Nephron (organoid): ENCODE results near the gene SEMA5A.

ENCODE experiments used
- H3K27ac Mint-ChIP-seq, 3 experiments: 2 replicates each; pipeline ENCODE4 v1.8.0; 2020; ENCODE audit warnings: mixed read lengths in 3 of 3, mild to moderate bottlenecking in 2 of 3, moderate library complexity in 1 of 3
- H3K27me3 Mint-ChIP-seq: 2 replicates; pipeline ENCODE4 v1.8.0; 2021; ENCODE audit warnings: low read depth, mild to moderate bottlenecking, moderate library complexity, mixed read lengths
- H3K36me3 Mint-ChIP-seq: 2 replicates; pipeline ENCODE4 v1.8.0; 2020; ENCODE audit warnings: low read depth, mixed read lengths
- H3K4me1 Mint-ChIP-seq: 2 replicates; pipeline ENCODE4 v1.8.0; 2020; ENCODE audit warnings: mixed read lengths
- H3K4me3 Mint-ChIP-seq, 3 experiments: 2 replicates each; pipeline ENCODE4 v1.8.0; 2020; ENCODE audit warnings: mild to moderate bottlenecking in 3 of 3, mixed read lengths in 3 of 3, moderate library complexity in 2 of 3
- H3K9me3 Mint-ChIP-seq: 2 replicates; pipeline ENCODE4 v1.8.0; 2020; ENCODE audit warnings: mixed read lengths
- TF ChIP-seq, protein P1 (sequence below), 3 experiments: fragments of 200-600 bp; sonication (generic); IDR thresholded peaks; one replicate each; pipeline ENCODE4 v1.5.0; 2021; ENCODE audit warnings: antibody characterized with exemption in 3 of 3; ENCODE audit not compliant: unreplicated experiment in 3 of 3

Gene SEMA5A

DNA sequence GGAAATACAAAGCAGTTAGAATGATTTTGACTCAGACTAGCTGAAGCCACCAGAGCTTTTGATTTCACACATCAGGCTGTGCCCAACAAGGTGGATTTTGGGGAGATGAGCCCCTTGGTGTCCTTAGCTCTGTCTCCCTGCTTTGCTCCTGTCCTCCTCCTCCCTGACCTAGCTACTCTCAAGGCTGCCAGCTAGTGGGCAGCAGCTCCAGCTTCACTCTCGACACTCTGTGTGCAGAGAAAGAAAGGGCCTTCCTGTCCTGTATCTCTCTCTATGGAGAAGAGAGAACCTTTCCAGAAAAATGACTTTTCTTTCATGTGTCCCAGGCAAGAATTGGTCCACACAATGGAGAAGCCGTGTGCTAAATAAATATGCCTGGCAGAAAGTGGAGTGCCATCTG lies 446.2 kb downstream of the SEMA5A start:
- H3K27me3 Mint-ChIP-seq: no peaks in the 10 kb centered on the region
- peaks cover 4% of the 10 kb centered on the region for H3K4me1 Mint-ChIP-seq
- no peaks in the 10 kb centered on the region for H3K9me3 Mint-ChIP-seq
- no peak overlapping the region for H3K27ac Mint-ChIP-seq
- no peak overlapping the region for H3K4me3 Mint-ChIP-seq
- TF ChIP-seq, protein P1, sequence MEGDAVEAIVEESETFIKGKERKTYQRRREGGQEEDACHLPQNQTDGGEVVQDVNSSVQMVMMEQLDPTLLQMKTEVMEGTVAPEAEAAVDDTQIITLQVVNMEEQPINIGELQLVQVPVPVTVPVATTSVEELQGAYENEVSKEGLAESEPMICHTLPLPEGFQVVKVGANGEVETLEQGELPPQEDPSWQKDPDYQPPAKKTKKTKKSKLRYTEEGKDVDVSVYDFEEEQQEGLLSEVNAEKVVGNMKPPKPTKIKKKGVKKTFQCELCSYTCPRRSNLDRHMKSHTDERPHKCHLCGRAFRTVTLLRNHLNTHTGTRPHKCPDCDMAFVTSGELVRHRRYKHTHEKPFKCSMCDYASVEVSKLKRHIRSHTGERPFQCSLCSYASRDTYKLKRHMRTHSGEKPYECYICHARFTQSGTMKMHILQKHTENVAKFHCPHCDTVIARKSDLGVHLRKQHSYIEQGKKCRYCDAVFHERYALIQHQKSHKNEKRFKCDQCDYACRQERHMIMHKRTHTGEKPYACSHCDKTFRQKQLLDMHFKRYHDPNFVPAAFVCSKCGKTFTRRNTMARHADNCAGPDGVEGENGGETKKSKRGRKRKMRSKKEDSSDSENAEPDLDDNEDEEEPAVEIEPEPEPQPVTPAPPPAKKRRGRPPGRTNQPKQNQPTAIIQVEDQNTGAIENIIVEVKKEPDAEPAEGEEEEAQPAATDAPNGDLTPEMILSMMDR (IDR thresholded peaks at IDR 0.05; ENCODE audit: unreplicated experiment in 3 of 3): no peak
- no peaks in the 10 kb centered on the region for H3K36me3 Mint-ChIP-seq

DNA sequence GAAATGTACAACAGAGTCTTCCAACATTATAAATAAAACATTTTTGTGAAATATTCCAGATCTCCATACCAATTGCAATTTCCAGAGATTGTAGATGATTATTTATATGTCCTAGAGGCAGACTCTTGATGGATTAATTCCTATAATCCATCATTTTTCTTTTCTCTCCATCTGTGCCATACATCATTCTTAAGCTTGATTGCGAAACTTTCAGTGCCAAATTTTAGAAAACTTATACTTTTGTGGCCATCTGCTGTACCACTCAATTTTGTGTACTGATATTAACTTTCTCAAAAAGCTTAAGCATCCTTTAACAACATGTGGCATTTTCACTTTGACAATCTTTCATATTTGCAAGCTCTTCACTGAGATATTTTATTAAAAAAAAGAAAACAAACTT lies 446.9 kb downstream of the SEMA5A start:
- H3K4me3 Mint-ChIP-seq: no peak overlapping the region
- H3K9me3 Mint-ChIP-seq: no peaks in the 10 kb centered on the region
- peaks cover 8% of the 10 kb centered on the region for H3K4me1 Mint-ChIP-seq
- no peak overlapping the region for H3K27ac Mint-ChIP-seq
- no peaks in the 10 kb centered on the region for H3K27me3 Mint-ChIP-seq
- TF ChIP-seq, protein P1 (IDR thresholded peaks at IDR 0.05; ENCODE audit: unreplicated experiment in 3 of 3): no peak
- peaks cover under 1% of the 10 kb centered on the region for H3K36me3 Mint-ChIP-seq

DNA sequence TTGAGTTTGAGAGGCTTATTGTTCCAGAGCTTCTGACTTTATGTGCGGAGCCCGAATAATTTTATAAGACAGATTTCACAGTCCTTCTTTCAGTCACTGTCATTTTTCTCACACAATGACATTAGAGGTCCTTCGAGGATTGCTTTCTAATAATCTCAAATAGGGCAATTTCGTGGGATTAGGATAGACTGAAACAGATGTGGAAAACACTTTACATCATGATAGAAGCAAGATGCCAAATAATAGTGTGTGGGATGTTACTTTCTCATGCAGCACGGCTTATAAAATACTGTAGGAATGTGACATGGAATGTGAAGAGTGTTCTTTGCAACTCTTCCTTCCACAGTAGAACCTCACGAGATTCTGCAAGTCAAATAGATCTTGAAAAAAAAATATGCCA lies 451.3 kb downstream of the SEMA5A start:
- peak overlapping the region in 2 of 3 experiments; percentile 32 to 54 for H3K27ac Mint-ChIP-seq
- no peak overlapping the region for H3K4me3 Mint-ChIP-seq
- no peaks in the 10 kb centered on the region for H3K9me3 Mint-ChIP-seq

DNA sequence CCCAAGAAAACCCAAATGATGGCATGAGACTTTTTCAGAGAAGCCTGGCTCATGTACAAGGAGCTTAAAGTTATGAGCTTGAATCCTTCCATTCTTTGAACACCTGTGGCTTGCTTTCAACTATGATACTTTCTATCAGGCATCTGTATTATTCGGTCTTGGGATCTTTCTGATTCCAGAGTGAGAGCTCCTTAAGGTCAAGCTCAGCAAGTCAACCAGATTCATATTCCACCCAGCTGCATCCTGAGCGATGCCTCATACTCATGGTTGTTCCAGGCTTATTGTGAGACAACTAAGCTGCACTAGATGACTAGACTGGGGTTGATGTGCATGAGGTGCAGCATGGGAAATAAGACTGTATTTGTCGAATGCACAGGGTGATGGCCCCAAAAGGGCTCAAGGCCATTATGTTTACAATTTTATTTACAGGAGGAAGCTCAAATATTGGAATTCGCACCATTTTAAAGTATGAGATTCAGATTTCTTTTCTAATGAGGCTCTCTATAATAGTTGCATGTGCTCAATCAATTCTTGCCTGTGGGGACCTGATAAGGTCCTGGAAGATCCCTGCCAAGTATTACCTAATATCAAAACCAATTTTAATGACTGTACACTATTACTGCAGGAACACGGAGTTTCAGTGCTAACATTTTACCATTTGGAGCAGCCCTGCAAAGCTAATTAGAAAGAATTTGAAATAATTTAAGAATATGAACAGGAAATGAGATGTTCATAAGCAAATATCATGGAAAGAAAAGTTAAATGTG lies 453.8 kb downstream of the SEMA5A start:
- no peak overlapping the region for H3K27ac Mint-ChIP-seq
- peaks cover 12% of the 10 kb centered on the region for H3K4me1 Mint-ChIP-seq
- TF ChIP-seq, protein P1 (IDR thresholded peaks at IDR 0.05; ENCODE audit: unreplicated experiment in 3 of 3): no peak
- peaks cover under 1% of the 10 kb centered on the region for H3K9me3 Mint-ChIP-seq
- peaks cover 4% of the 10 kb centered on the region for H3K36me3 Mint-ChIP-seq
- no peaks in the 10 kb centered on the region for H3K27me3 Mint-ChIP-seq
- no peak overlapping the region for H3K4me3 Mint-ChIP-seq

More for the DNA sequence above, 451.3 kb downstream of the SEMA5A start:
- Mint-ChIP-seq H3K4me1 (peaks cover 8% of the 10 kb centered on the region), H3K27me3 (no peaks in the 10 kb centered on the region), H3K36me3 (peaks cover 3% of the 10 kb centered on the region)
- TF ChIP-seq, protein P1 (IDR thresholded peaks at IDR 0.05; ENCODE audit: unreplicated experiment in 3 of 3): no peak

DNA sequence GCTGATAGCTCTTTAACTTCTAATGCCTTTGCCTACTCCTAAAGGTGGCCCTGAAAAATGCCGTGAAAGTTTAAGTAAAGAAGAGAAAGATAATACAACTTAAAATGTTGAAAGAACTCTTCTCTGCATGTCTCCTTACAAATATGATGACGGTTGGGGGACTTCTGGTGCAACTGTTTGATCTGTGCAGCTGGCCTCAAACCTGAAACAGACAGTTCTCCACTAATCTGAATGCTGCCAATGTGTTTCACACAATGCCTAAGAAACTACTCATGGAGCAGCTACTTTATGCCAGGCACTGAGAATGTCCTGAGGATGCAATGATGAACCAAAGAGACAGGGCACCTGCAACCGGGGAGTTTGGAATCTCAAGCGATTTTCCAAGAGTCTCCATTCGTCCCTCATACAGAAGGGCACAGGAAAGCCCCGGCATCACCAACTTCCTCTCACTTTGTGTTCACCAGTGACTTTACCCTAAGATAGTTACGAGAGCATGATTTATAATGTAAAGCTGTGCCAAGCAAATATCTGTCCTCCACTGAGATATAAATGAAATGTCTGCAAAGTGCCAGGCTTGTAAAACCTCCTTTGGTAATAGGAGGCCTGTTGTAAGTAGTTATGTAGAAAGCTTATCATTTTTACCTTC lies 455.4 kb downstream of the SEMA5A start:
- peaks cover 18% of the 10 kb centered on the region for H3K36me3 Mint-ChIP-seq
- TF ChIP-seq, protein P1 (IDR thresholded peaks at IDR 0.05; ENCODE audit: unreplicated experiment in 3 of 3): no peak
- H3K27ac Mint-ChIP-seq: no peak overlapping the region
- no peak overlapping the region for H3K4me3 Mint-ChIP-seq
- H3K27me3 Mint-ChIP-seq: peaks cover 4% of the 10 kb centered on the region
- H3K9me3 Mint-ChIP-seq: peaks cover 6% of the 10 kb centered on the region
- H3K4me1 Mint-ChIP-seq: peaks cover 12% of the 10 kb centered on the region
